Fibroblast of peridontal ligament (primary cell): ENCODE results near the gene TIMP2.

ENCODE experiments used
- DNase-seq: peaks from one replicate; pipeline ENCODE4 v3.0.0-alpha.2; 2010; ENCODE audit errors: extremely low read depth

Gene TIMP2

GRCh38 chr17:78839235-78839761 lies 85.9 kb downstream of the TIMP2 start:
- DNase-seq, result no peak

DNA sequence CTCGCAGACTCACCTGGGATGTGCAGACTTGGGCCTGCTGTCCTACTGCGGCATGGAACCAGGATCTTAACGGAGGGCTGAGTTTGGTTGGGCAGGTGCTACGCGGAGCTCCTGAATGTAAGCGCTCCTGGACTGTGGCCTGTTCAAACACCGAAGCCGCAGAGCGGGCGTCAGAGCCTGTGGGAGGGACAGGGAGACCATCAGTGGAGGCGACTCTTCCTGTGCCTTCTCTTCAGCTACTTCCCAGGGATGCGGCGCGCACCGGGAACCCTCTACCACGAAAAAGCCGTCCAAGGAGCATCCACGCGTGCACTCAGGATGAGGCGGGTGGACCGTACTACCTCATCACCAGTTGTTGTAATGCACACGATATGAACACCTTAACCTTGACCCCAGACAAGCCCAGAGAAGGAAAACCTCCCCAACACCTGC lies 86.6 kb downstream of the TIMP2 start:
- no peak for DNase-seq

DNA sequence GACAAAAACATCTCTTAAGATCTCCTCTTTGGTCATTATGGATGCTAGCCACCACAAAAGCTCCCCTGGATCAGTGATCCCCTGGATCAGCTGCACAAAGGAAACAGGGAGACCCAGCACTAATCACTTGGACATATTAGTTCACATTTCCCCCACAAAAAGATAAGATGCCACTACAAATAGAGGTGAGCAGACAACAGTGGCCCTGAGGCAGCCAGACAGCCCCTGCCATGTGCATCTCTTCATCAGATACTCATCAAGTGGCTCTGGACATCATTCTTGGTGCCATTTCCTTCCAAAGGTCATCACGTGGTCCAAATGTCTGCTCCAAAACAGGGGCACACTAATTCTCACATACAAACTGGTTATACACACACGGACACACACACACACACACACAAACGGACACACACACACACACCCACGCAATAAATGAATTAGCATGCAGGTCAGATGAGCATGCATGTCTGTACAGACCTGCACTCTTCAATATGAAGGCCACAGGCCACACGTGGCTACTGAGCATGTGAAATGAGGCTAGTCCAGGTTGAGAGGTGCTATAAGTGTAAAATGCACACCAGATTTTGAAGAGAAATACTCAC lies 88.7 kb downstream of the TIMP2 start:
- DNase-seq, result no peak

- no peak for DNase-seq
Observed at GRCh38 chr17:78834571-78834970, 90.6 kb downstream of the TIMP2 start.

- DNase-seq, result no peak
Observed at GRCh38 chr17:78832541-78832810, 92.7 kb downstream of the TIMP2 start.

- DNase-seq, result no peak
Observed at GRCh38 chr17:78831688-78832540, 93.3 kb downstream of the TIMP2 start.

- DNase-seq, result no peak
Observed at GRCh38 chr17:78829477-78829876, 95.7 kb downstream of the TIMP2 start.

GRCh38 chr17:78828470-78829185 lies 96.6 kb downstream of the TIMP2 start:
- DNase-seq, result peak; percentile 58

DNA sequence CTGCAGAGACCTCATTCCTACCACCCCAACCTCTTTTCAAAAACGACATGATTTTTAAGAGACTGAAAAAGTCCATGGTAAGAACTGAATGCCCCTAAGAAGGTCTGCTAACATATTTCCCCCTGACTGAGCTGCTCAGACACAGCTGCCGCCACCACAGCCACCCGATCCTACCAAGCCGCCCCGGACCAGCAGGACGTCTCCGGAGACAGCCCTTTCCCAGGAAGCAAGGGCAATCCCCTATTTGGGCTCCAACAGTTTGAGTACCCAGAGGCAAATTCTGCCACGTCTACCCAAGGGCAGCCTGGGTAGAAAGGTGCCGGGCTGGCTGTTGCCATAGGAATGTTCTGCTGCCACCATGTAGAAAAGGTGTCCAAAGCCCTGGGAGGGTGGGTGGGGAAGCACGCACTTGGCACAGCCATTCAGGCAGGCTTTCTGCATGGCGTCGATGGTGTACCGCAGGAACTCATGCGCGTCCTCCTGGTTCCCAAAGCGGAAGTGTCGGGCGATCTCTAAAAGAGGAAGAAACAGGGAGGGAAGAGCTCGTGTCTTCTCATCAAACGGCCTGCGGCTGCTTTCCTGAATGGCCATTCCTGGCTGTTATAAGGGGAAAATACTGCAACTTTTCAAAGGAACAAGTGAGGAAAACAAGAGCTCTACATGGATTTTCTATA lies 98.2 kb downstream of the TIMP2 start:
- no peak for DNase-seq

DNA sequence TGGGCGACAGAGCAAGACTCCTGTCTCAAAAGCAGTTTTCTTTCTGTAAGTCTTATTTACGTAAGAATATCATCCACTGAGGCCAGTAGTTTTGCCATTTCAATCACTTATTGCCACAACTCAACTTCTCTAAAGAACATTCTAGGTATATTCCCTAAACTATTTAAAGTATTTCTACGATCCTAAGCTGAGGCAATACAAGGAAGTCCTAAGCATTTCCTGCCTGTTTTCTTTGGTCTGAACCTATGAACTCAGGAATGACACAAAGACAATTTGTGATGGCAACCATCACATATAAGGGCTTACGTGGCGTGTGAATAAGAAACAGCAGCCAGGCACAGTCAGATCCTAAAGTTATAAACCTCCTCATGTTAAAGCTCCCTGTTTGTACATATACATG lies 98.8 kb downstream of the TIMP2 start:
- no peak for DNase-seq

DNA sequence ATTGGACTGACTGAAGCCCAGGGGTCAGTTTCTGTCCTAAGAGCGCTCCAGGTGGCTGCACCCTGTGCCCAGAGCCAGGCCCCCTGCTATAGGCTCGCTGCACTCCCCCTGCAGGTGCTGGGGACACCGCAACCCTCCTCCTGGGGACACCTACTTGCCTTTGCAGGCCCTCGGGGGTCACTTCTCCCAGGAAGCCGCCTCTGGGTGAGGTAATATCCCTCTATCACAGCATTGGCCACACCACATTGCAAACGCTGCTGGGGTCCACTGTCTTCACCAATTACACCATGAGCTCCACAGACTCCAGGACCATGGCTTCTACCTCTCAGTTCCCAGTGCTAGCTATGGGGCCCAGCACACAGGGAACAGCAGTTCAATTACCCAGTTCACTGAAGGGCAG lies 99.5 kb downstream of the TIMP2 start:
- DNase-seq, result no peak

- no peak for DNase-seq
Observed at GRCh38 chr17:78824240-78824639, 100.9 kb downstream of the TIMP2 start.

- no peak for DNase-seq
Observed at GRCh38 chr17:78823282-78824046, 101.7 kb downstream of the TIMP2 start.

DNA sequence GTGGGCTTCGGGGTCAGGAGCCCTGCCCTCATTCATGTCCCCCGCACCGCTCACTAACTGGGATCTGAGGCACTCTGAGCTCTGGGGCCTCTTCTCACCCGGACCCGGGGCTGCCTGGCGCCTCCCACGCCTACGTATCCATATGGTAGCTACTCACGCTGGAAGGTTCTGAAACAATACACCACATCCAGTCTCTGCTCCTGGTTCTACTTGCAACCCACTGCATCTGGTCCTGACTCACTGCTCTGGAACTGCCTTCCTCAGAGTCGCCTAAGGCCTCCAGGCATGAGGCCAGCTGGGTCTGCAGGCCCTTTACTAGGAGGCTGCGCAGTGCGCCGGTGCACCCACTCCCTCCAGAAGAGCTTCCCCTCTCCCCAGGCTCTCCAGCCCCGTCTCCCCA lies 102.6 kb downstream of the TIMP2 start:
- peak; percentile 92 for DNase-seq

- no peak for DNase-seq
Observed at GRCh38 chr17:78821961-78822360, 103.2 kb downstream of the TIMP2 start.

DNA sequence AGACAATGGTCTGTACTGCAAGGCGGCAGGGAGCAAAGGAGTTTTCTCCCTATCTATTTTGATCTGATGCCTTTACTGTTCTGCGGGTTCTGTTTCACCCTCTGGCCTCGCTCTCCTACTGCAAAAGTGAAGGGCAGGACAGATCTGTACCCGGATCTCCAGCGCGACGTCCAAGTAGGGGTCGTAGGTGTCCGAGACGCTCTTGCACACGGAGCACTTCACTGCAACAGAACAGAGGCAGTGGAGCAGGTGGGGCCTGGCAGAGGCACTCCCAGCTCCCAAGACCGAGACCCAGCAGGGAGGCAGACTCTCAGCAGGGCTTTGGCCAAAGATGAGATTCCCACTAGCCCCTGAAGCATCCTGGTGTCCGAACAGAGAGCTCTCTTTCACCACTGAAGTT lies 104.3 kb downstream of the TIMP2 start:
- no peak for DNase-seq

DNA sequence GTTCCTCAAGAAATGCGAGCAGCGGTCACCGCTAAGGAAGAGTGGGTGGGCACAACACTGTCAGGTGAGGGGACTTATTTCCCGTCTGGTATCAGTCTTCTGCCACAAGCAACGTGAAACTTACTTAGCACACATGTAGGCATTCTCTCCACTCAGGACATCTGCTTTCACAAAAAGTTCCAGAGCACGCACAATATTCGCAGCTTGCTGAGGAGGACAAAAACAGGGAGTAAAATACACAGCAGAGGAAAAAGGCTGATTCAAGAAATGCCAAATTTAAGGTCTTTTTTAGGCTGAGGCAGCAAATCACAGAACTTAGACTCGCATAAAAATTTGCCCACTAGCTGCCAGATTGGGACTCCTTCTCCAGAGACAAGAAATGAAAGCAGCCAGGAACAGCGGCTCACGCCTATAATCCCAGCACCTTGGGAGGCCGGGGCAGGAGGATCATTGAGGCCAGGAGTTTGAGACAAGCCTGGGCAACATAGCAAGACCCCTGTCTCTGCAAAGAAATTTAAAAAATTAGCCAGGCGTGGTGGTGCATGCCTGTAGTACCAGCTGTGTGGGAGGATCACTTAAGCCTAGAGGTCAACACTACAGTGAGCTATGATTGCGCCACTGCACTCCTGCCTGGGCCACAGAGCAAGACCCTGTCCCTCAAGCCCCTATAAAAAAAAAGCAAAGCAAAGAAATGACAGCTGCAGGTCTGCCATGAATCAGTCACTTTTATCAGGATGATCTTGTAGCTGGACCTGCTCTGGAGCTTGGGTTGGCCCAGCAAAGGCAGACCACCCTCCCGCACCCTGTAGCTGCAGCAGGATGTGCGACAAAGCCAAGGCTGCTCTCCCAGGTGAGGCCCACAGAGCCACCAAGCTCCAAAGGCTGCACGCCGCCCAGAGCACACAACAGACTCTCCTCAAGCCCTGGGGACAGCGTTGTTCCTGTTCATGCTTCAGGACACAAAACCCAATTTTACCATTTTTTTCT lies 105.1 kb downstream of the TIMP2 start:
- DNase-seq, result no peak

DNA sequence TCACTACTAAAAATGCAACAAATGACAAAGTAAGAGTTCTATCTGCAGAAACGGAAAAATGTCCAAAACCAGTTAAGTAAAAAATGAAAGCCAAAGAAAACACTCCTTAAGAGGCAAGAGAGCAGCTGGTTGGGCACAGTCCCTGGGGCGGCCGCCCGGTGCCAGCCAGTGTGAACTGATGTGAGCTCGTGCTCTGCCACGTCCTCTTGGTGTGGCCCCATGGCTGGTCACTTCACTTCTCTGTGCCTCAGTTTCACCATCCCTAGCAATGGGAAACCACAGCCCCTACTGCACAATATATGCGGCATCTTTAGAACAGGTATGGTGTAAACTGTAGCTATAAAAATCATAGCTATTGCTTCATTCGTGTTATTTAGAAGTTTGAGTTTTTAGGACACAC lies 105.8 kb downstream of the TIMP2 start:
- no peak for DNase-seq

- no peak for DNase-seq
Observed at GRCh38 chr17:78818932-78819331, 106.3 kb downstream of the TIMP2 start.

- no peak for DNase-seq
Observed at GRCh38 chr17:78818152-78818846, 106.9 kb downstream of the TIMP2 start.
